ENCODE results near the gene DSCAM.

The DSCAM gene

GRCh38 chr21:40166291-40166843 lies 680.6 kb downstream of the DSCAM start:
- DNase-seq (ENCODE audit: low read depth): no peak

DNA sequence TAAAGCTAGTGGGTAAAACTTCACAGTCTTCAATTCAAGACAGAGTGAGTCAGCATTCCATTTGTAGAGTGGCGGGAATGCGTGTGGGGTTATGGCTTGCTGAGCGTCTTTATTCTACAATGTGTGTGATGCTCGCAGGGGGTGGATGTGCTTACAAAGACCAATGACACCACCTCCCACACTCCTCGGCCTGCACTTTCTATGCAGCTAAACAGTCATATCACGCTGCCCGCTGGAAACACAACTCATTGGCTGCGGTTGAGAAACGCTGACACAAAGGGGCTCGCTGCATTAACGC lies 681.2 kb downstream of the DSCAM start:
- DNase-seq (ENCODE audit: low read depth): no peak

GRCh38 chr21:40164905-40165772 lies 681.8 kb downstream of the DSCAM start:
- no peak for DNase-seq (ENCODE audit: low read depth)

GRCh38 chr21:40162075-40162474 lies 684.9 kb downstream of the DSCAM start:
- DNase-seq (ENCODE audit: low read depth): no peak

- DNase-seq (ENCODE audit: low read depth): no peak
Measured at GRCh38 chr21:40160911-40161310, 686.0 kb downstream of the DSCAM start.

DNA sequence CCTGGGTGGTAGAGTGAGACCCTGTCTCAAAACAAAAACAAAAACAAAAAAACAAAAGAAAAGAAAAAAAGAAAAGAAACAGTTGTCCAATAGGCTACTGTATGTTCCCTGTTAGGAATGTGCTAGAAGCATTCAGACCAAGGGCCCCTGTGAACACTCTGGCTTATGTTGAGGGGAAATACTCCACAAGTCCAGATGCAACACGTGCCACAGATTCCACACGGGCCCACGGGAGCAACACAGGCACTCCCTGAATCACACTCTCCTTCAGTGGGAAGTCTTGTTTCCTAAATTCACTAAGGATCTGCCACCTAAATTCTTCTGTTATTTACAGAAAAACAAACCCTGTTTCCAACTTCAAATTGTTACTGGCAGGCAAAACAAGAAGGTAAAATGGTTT lies 688.6 kb downstream of the DSCAM start:
- no peak for DNase-seq (ENCODE audit: low read depth)

GRCh38 chr21:40155563-40155962 lies 691.4 kb downstream of the DSCAM start:
- no peak for DNase-seq (ENCODE audit: low read depth)

GRCh38 chr21:40153351-40153750 lies 693.6 kb downstream of the DSCAM start:
- no peak for DNase-seq (ENCODE audit: low read depth)

DNA sequence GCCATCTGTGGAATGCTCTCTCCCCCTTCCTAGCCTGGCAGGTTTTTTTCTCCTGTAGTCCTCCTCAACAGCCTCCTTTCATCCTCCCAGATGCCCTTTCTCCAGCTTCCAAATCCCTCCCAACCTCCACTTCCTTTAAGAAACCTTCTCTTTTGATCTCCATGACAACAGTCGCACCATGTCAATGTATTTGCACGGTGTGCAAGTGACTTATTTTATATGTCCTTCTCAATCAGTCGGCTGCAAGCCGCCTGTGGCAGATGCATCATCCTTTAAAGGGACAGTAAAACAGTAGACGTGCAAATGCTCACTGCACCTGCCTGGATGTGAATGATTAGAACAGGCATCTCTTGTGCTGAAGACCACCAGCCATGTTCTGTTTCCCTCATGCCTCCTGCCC lies 694.5 kb downstream of the DSCAM start:
- DNase-seq (ENCODE audit: low read depth): no peak

- DNase-seq (ENCODE audit: low read depth): no peak
Measured at GRCh38 chr21:40151611-40152010, 695.3 kb downstream of the DSCAM start.

GRCh38 chr21:40146216-40146837 lies 700.6 kb downstream of the DSCAM start:
- no peak for DNase-seq (ENCODE audit: low read depth)

GRCh38 chr21:40143822-40144525 lies 703.0 kb downstream of the DSCAM start:
- no peak for DNase-seq (ENCODE audit: low read depth)

GRCh38 chr21:40141621-40142020 lies 705.3 kb downstream of the DSCAM start:
- DNase-seq (ENCODE audit: low read depth): no peak

- no peak for DNase-seq (ENCODE audit: low read depth)
Measured at GRCh38 chr21:40140675-40141074, 706.3 kb downstream of the DSCAM start.

DNA sequence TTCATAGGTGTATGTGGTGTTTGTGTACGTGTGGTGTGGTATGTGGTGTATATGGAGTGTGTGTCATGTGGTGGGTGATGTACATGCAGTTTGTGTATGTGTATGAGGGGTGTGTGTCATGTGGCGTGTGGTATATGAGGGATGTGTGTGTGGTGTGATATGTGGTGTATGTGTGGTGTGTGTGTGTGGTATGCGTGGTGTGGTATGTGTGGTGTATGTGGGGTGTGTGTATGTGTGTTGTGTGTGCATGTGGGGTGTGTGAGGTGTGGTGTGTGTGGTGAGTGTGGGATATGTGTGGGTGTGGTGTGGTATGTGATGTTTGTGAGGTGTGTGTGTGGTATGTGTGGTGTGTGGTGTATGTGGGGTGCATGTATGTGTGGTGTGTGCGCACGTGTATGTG lies 707.3 kb downstream of the DSCAM start:
- DNase-seq (ENCODE audit: low read depth): no peak

GRCh38 chr21:40136571-40136970 lies 710.4 kb downstream of the DSCAM start:
- DNase-seq (ENCODE audit: low read depth): no peak

DNA sequence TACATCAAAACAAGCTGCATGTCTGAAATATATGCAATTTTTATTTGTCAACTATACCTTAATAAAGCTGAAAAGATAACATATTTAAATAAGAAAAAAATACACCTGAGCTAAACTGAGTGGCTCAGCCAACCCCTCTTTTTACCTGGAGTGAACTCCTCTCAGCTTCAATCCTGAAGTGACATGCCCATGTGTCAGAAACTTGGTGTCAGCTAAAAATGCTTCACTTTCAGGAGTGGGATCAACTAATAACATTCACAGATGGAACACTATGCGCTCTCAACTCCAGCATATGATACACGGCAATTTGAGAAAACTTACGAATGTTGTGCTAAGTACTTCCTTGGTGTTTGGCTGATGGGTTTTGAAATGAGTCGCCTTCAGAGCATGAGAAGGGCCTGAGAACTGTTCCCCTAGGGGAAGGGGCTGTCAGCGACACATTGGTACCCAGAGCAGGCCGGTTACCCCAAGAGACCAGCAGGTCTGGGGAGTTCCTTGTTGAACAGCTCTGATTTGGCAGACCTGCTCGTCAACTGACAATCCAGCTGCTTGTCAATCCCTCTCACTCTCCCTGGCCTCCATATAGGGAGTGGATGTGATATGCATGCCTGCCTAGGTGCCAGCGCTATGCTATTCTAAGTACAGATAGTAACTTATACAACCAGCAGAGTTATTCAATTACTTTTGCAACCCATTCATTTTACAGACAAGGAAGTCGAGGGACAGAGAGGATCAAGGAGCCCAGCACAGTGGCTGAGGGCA lies 712.0 kb downstream of the DSCAM start:
- DNase-seq (ENCODE audit: low read depth): no peak

DNA sequence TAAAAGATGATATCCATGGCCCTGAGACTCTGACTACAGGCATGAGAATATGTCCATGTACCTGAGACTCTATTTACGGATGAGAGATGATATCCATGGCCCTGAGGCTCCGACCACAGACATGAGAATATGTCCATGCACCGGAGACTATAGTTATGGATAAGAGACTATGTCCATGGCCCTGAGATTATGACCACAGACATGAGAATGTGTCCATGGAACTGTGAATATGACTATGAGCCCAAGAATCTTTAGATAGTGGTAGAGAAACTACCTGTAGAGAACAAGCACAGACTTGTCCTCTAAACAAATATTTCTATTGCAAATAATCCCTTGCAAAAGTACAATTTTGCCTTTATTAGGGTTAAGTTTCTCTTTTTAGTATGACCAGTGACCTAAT lies 716.5 kb downstream of the DSCAM start:
- no peak for DNase-seq (ENCODE audit: low read depth)

DNA sequence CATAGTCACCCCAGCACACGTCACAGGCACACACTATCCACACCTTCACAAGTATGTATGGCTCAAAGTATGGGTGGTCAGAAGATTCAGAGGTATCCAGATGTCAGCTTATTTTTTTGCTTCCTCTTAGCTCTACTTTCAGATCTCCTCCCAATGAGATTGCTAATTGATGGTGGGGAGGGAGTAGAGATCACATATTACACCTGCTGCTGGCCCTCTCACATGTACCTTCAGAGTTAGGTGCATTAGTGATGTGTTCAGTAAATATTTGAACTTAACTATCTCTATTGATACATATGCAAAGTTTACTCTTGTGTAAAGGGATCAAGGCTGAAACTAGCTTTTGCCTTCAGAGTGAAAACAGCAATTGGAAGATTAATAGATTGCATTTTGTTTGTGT lies 717.1 kb downstream of the DSCAM start:
- DNase-seq (ENCODE audit: low read depth): no peak

- DNase-seq (ENCODE audit: low read depth): no peak
Measured at GRCh38 chr21:40128891-40129290, 718.1 kb downstream of the DSCAM start.

GRCh38 chr21:40120940-40121575 lies 725.9 kb downstream of the DSCAM start:
- DNase-seq (ENCODE audit: low read depth): no peak

DNA sequence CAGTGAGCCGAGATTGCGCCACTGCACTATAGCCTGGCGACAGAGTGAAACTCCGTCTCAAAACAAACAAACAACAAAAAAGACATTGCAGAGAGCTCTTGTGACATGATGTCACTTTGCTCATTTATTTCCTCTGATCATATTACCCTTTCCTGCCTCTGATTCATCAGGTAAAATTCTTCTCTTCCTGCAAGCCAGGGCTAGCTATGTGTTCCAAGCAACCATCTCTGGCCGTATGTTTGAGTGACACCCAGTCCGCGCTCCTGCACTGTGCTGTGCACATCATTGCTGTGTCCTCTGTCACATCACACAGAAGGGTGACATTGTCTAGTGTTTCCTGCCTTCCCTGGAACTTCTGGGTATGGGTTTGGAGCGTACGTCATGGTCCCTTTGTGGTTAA lies 728.4 kb downstream of the DSCAM start:
- DNase-seq (ENCODE audit: low read depth): no peak
